Fibroblast of villous mesenchyme (primary cell): ENCODE results near the gene RNF145. TPM values are rescaled to one million over a fixed set of nuclear protein-coding genes. Genes with fewer than 3 reads are reported as not detected.
A peak's percentile ranks its signal among the peaks of the same experiment; 100 is the strongest.

Experiments
- DNase-seq: peaks from one replicate; pipeline ENCODE4 v3.0.0-alpha.2; 2010; ENCODE audit warnings: low read depth
- H3K4me3 ChIP-seq: 2 replicates; pipeline ENCODE4 v1.5.1; 2011; ENCODE audit warnings: low read depth, mild to moderate bottlenecking, low read length
- CTCF ChIP-seq: IDR thresholded peaks from 2 replicates; pipeline ENCODE4 v1.5.1; 2012; ENCODE audit warnings: low read depth, mild to moderate bottlenecking, low read length; ENCODE audit not compliant: insufficient read depth
- total RNA-seq: library from RNA; depleted of rRNA; stranded (reverse); fragments of >200 nt; gene quantifications from 2 replicates; pipeline ENCODE4 v1.2.3, GENCODE V29; 2012

The RNF145 gene
- total RNA-seq, 1 donor = 84.2 TPM

DNA sequence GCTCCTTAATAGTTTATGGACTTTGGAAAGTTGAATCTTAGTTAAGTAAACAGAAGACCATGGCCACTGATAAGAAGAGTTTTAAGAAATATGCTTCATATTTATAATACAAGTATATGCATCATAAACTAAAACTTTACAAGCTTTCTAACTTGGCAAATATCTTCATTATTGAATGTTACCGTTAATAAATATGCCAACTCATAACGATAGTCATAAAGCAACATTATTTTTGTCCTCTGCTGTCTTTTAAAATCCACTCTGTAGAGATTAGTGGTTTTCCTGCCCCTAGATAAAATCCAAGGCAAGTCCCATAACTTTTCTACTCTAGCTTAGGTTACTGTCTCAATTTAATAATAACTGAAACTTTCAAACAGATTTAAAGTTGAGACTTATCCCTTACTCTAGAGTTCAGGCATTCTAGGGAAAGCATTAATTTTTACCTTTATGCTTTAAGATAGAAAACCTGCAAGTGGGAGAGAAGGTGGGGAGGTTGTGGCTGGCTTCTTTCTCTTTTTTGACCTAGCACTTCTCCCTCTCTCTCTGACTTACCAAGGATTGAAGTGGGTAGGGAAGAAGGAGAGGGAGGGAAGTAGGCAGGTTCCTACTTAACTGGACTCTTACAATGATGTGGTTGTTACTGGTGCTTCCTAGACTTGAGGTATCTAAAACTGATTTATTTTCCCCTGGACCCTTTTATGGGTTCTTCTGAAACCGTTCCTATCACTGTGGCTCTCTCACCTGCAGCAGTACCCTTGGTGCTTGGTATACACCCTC lies 29.6 kb downstream of the RNF145 start:
- H3K4me3 ChIP-seq = peak overlapping the region; percentile 27
- TF ChIP-seq CTCF = no peak
- DNase-seq = peak; percentile 94

- DNase-seq = peak; percentile 99
- no peak overlapping the region for H3K4me3 ChIP-seq
- TF ChIP-seq CTCF = no peak
These were observed 30.4 kb downstream of the RNF145 start for GRCh38 chr5:159178978-159179377.

DNA sequence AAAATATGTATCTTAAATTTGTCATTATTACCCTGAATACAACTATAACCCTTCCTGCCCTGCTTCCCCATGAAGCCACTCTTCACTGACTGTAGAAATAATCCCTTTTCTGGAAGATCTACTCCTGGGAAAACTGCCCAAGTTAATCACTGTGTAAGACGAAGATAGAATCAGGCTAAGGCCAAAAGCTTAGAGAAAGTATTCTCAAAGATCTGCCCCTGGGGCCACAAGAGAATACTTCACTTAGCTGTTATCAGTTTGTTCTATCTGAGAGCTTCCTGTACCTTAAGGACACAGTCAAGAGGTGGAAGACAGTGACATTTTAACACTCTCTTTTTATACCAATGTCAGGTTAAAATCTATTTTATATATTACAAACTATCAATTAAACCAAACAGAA lies 33.8 kb downstream of the RNF145 start:
- H3K4me3 ChIP-seq = no peak overlapping the region
- no peak for TF ChIP-seq CTCF
- DNase-seq = peak; percentile 84

GRCh38 chr5:159174511-159175168 lies 34.7 kb downstream of the RNF145 start:
- H3K4me3 ChIP-seq = no peak overlapping the region
- DNase-seq = peak; percentile 51
- TF ChIP-seq CTCF = no peak

- no peak for TF ChIP-seq CTCF
- H3K4me3 ChIP-seq = no peak overlapping the region
- DNase-seq = no peak
These were observed 38.1 kb downstream of the RNF145 start for GRCh38 chr5:159171274-159171673.

DNA sequence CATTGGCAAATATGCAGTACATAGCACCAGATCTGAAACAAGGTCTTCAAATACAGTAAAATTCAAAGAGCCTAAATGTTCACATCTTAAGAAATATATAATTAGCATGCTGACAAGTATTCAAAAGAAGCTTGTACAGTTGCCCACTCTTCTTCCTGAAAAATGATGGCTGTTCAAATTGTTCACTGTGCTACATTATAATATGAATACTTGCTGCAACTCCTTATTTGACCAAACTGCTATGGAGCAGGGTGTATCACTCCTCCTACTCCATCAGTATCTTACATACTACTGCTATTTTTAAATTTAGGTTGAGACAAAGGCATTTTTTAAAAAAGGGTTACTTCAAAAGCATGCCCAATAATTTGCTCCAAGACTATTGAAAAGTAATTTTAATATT lies 39.3 kb downstream of the RNF145 start:
- TF ChIP-seq CTCF = no peak
- DNase-seq = no peak

More for the DNA sequence above, 39.3 kb downstream of the RNF145 start:
- no peak overlapping the region for H3K4me3 ChIP-seq
